IPS DF 4.7 (cell line): ENCODE results near the gene PALM3.
A peak's percentile ranks its signal among the peaks of the same experiment; 100 is the strongest.
"Not testable (repeated sequence)": the region's sequence is repeated elsewhere in the genome, so short reads cannot be mapped to it uniquely, and the experiment has no call there.

Experiments used
- DNase-seq: peaks from one replicate; pipeline ENCODE4 v3.0.0-alpha.2; 2013; ENCODE audit warnings: low spot score; ENCODE audit errors: extremely low read depth

Gene PALM3

GRCh38 chr19:14033946-14034345 is 27.9 kb downstream of the PALM3 start:
- no peak for DNase-seq

- peak; percentile 36 for DNase-seq
Measured at GRCh38 chr19:14031719-14032480, 30.0 kb downstream of the PALM3 start, which contains the start of gene IL27RA. TSS of gene IL27RA (plus strand) at chr19:14031762. CDS start at chr19:14031873, 111 bp downstream.

- no peak for DNase-seq
Measured at GRCh38 chr19:14030997-14031718, 30.7 kb downstream of the PALM3 start.

- DNase-seq: no peak
Measured at GRCh38 chr19:14028901-14029300, 33.0 kb downstream of the PALM3 start.

GRCh38 chr19:14027856-14028450 is 33.9 kb downstream of the PALM3 start, which contains the start of gene RLN3:
TSS of gene RLN3 (plus strand) at chr19:14028148. CDS start at chr19:14028205, 57 bp downstream.
- DNase-seq: no peak

GRCh38 chr19:14026652-14027192 is 35.2 kb downstream of the PALM3 start:
- not testable (repeated sequence) for DNase-seq

GRCh38 chr19:14023404-14024235 is 38.3 kb downstream of the PALM3 start:
- no peak for DNase-seq

GRCh38 chr19:14022469-14022868 is 39.4 kb downstream of the PALM3 start:
- DNase-seq: no peak

- no peak for DNase-seq
Measured at GRCh38 chr19:14021474-14021873, 40.4 kb downstream of the PALM3 start.

- DNase-seq: not testable (repeated sequence)
Measured at GRCh38 chr19:14019739-14020138, 42.1 kb downstream of the PALM3 start.

- DNase-seq: no peak
Measured at GRCh38 chr19:14019100-14019499, 42.8 kb downstream of the PALM3 start.

GRCh38 chr19:14015524-14016035 is 46.3 kb downstream of the PALM3 start:
- DNase-seq: no peak

- no peak for DNase-seq
Measured at GRCh38 chr19:14012378-14012915, 49.4 kb downstream of the PALM3 start.

GRCh38 chr19:14006766-14007562 is 54.9 kb downstream of the PALM3 start:
- DNase-seq: no peak

GRCh38 chr19:14006085-14006765 is 55.7 kb downstream of the PALM3 start, which contains the start of gene RFX1:
TSS of gene RFX1 (minus strand) at chr19:14006320. CDS start at chr19:13993843, 12,477 bp downstream.
- peak; percentile 99 for DNase-seq

- no peak for DNase-seq
Measured at GRCh38 chr19:14005349-14006084, 56.4 kb downstream of the PALM3 start.

GRCh38 chr19:14004619-14005348 is 57.1 kb downstream of the PALM3 start:
- DNase-seq: no peak
